ENCODE data around the gene KDF1. TPM values are rescaled to one million over a fixed set of nuclear protein-coding genes. Genes with fewer than 3 reads are reported as not detected.

KDF1 gene
- total RNA-seq, 1 donor from 2014 or later: 7.4 TPM

DNA sequence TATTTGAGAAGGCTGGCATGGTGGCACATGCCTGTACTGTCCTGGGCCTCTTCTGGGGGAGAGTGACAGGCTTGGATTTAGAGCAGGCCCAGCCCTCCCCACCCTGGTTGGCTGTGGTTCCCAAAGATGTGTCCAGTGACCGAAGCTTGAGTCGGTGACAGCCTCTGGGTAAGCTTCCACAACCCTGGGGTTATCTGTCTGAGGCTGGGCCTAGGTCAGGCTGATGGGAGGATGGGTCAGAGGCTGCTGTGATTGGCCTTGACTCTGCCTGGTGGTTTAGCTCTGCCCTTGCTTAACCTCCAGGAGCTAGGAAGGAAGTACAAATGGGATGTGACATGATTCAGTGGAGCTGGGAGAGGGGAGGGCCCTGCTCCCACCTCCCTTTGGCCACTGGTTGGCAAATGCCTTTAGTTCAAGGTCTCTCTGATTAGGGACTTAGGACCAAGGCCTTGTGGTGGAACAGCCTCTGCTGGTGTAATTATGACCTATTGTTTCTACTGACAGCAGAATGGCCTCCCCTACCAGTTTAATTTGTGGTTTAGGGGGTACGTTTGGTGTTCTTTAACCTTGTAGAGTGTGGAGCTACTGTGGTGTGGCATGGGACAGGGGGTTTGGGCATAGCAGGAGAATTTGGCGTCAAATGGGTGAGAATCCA is 22.1 kb downstream of the KDF1 start:
- Histone ChIP-seq H3K4me1 (no peaks in the 10 kb centered on the region), H3K9me3 (no peaks in the 10 kb centered on the region), H3K36me3 (peaks cover 0 to 43% of the 10 kb centered on the region in 2 donors), H3K27me3 (no peaks in the 10 kb centered on the region), H3K27ac (no peak overlapping the region), H3K4me3 (no peak overlapping the region)
- TF ChIP-seq, protein P1, sequence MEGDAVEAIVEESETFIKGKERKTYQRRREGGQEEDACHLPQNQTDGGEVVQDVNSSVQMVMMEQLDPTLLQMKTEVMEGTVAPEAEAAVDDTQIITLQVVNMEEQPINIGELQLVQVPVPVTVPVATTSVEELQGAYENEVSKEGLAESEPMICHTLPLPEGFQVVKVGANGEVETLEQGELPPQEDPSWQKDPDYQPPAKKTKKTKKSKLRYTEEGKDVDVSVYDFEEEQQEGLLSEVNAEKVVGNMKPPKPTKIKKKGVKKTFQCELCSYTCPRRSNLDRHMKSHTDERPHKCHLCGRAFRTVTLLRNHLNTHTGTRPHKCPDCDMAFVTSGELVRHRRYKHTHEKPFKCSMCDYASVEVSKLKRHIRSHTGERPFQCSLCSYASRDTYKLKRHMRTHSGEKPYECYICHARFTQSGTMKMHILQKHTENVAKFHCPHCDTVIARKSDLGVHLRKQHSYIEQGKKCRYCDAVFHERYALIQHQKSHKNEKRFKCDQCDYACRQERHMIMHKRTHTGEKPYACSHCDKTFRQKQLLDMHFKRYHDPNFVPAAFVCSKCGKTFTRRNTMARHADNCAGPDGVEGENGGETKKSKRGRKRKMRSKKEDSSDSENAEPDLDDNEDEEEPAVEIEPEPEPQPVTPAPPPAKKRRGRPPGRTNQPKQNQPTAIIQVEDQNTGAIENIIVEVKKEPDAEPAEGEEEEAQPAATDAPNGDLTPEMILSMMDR (IDR thresholded peaks at IDR 0.05): no peak
- TF ChIP-seq POLR2A (IDR thresholded peaks at IDR 0.05): no peak
- TF ChIP-seq POLR2AphosphoS5 (IDR thresholded peaks at IDR 0.05; ENCODE audit: insufficient read depth in 1 of 2, low read depth in 1 of 2): no peak
- DNase-seq (ENCODE audit: extremely low spot score in 2 of 2): no peak
- intact Hi-C loops (cut with DNase I): no loop called here

DNA sequence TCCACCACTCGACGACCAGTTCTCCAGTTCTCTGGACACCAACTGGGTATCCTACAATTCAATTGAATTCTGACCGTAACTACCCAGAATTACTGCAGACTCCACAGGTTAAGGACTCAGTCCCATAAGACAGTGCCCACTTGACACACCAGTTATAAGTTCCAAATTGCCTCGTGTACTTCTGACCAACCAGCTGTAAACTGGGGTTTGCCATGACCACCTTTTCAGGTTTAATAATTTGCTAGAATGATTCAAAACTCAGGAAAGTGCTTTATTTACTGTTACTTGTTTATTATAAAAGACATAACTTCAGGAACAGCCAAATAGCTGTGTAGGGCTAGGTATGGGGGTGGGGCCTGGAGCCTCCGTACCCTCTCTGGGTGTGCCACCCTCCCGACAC is 23.4 kb downstream of the KDF1 start:
- H3K36me3 ChIP-seq: peaks cover 0 to 35% of the 10 kb centered on the region in 2 donors
- H3K4me1 ChIP-seq: no peaks in the 10 kb centered on the region
- H3K27ac ChIP-seq: no peak overlapping the region
- TF ChIP-seq POLR2A (IDR thresholded peaks at IDR 0.05): no peak
- TF ChIP-seq, protein P1 (IDR thresholded peaks at IDR 0.05): no peak
- TF ChIP-seq POLR2AphosphoS5 (IDR thresholded peaks at IDR 0.05; ENCODE audit: insufficient read depth in 1 of 2, low read depth in 1 of 2): no peak
- DNase-seq (ENCODE audit: extremely low spot score in 2 of 2): no peak
- H3K4me3 ChIP-seq: no peak overlapping the region
- H3K9me3 ChIP-seq: no peaks in the 10 kb centered on the region
- H3K27me3 ChIP-seq: no peaks in the 10 kb centered on the region
- intact Hi-C loops (cut with DNase I): no loop called here

DNA sequence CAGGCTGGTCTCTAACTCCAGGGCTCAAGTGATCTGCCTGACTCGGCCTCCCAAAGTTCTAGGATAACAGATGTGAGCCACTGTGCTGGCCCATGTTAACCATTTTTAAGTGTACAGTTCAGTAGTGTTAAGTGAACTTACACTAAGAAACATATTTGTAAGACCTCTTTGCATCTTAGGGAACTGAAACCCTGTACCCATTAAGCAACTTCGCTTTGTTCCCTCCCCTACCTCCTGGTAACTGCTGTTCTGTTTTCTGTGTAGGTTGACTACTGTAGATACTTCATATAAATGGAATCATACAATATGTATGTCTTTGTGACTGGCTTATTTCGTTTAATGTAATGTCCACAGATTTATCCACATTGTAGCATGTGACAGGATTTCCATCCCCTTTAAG is 27.7 kb downstream of the KDF1 start:
- no peak overlapping the region for H3K4me3 ChIP-seq
- no peak overlapping the region for H3K27ac ChIP-seq
- H3K9me3 ChIP-seq: no peaks in the 10 kb centered on the region
- intact Hi-C loops (cut with DNase I): no loop called here
- TF ChIP-seq POLR2AphosphoS5 (IDR thresholded peaks at IDR 0.05; ENCODE audit: insufficient read depth in 1 of 2, low read depth in 1 of 2): no peak
- no peak for TF ChIP-seq POLR2A (IDR thresholded peaks at IDR 0.05)
- TF ChIP-seq, protein P1 (IDR thresholded peaks at IDR 0.05): no peak
- DNase-seq (ENCODE audit: extremely low spot score in 2 of 2): no peak
- peaks cover 0 to 40% of the 10 kb centered on the region in 2 donors for H3K36me3 ChIP-seq
- H3K4me1 ChIP-seq: no peaks in the 10 kb centered on the region
- H3K27me3 ChIP-seq: no peaks in the 10 kb centered on the region

DNA sequence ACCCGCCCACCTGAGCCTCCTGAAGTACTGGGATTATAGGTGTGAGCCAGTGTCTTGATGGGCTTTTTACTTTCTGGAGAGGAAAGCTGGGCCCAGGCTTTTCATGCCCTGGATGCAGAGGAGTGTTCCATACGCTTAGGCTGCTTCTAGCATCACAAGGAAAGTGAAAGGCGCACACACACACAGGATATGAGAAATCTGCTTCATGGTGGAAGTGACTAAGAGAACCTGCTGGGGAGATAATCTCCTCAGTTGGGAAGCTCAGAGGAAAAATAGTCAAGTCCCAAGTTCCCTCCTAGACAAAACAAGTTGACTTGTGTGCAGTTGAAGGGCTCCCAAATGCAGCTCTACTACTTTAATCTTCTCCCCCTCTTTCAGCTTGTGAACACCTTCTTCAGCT is 36.6 kb downstream of the KDF1 start:
- intact Hi-C loops (cut with DNase I): no loop called here
- Histone ChIP-seq H3K27ac (no peak overlapping the region), H3K4me1 (peaks cover 26% of the 10 kb centered on the region), H3K27me3 (no peaks in the 10 kb centered on the region), H3K4me3 (no peak overlapping the region), H3K36me3 (peaks cover 0 to 29% of the 10 kb centered on the region in 2 donors), H3K9me3 (no peaks in the 10 kb centered on the region)
- DNase-seq (ENCODE audit: extremely low spot score in 2 of 2): no peak
- no peak for TF ChIP-seq POLR2A (IDR thresholded peaks at IDR 0.05)
- TF ChIP-seq, protein P1 (IDR thresholded peaks at IDR 0.05): no peak
- TF ChIP-seq POLR2AphosphoS5 (IDR thresholded peaks at IDR 0.05; ENCODE audit: insufficient read depth in 1 of 2, low read depth in 1 of 2): no peak

DNA sequence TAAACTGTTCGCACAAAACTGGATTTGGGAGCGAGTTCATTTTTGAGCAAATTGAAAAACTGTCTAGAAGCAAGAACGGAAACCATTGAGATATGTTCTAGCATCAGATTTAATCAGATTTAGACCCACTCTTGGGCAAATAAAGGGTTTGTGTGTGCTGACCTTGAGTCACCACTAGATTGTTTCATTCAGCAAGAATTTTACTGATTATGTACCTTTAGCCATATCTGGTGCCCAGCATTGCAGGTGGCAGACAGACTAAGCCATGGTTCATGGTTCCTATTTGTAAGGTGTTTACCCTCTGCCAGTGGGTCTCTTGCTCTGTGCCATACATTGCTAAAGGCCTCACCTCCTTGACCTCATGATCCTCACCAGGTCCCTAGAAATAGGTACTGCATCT is 37.4 kb downstream of the KDF1 start:
- Histone ChIP-seq H3K27ac (peak overlapping the region; percentile 99), H3K36me3 (peaks cover 0 to 24% of the 10 kb centered on the region in 2 donors), H3K27me3 (no peaks in the 10 kb centered on the region), H3K9me3 (no peaks in the 10 kb centered on the region), H3K4me3 (peak overlapping the region in 1 of 2 donors; percentile 96), H3K4me1 (peaks cover 26% of the 10 kb centered on the region)
- intact Hi-C loops (cut with DNase I): no loop called here
- no peak for DNase-seq (ENCODE audit: extremely low spot score in 2 of 2)
- TF ChIP-seq POLR2A (IDR thresholded peaks at IDR 0.05): no peak
- TF ChIP-seq, protein P1 (IDR thresholded peaks at IDR 0.05): no peak
- no peak for TF ChIP-seq POLR2AphosphoS5 (IDR thresholded peaks at IDR 0.05; ENCODE audit: insufficient read depth in 1 of 2, low read depth in 1 of 2)

All from vagina (tissue), 2 donors.